Testis (tissue), 2 donors: ENCODE measurements around the gene ADAMTS10.

ENCODE experiments used
- CTCF ChIP-seq, 3 experiments: fragments of 450-650 bp in 2 of 3; fragments of 200-600 bp in 1 of 3; sonication (generic) in 1 of 3; IDR thresholded peaks; one replicate each; pipeline ENCODE4 v1.5.1; 2016 to 2019; ENCODE audit warnings: antibody characterized with exemption in 3 of 3, mild to moderate bottlenecking in 2 of 3, moderate library complexity in 1 of 3
- POLR2A ChIP-seq: fragments of 450-650 bp; IDR thresholded peaks from one replicate; pipeline ENCODE4 v1.6.1; 2017; ENCODE audit warnings: antibody characterized with exemption, mild to moderate bottlenecking, moderate library complexity

- TF ChIP-seq POLR2A (no peak), CTCF (IDR thresholded peaks at IDR 0.05) (no peak)
These were observed 47.4 kb upstream of the ADAMTS10 start for GRCh38 chr19:8657869-8658268.
